Coronary artery (tissue), 2 donors: ENCODE measurements around the gene NSG2.

ENCODE experiments used
- DNase-seq: peaks from one replicate; pipeline ENCODE4 v3.0.0-alpha.2; 2017; ENCODE audit warnings: low spot score
- H3K27ac ChIP-seq, 2 donors: fragments of 200-600 bp; sonication (generic); one replicate each; pipeline ENCODE4 v1.5.1; 2016 to 2019
- H3K4me3 ChIP-seq: fragments of 200-600 bp; sonication (generic); 2 replicates; pipeline ENCODE4 v1.5.1; 2016; ENCODE audit warnings: mild to moderate bottlenecking, moderate library complexity
- CTCF ChIP-seq: fragments of 200-600 bp; sonication (generic); IDR thresholded peaks from one replicate; pipeline ENCODE4 v1.5.1; 2019; ENCODE audit warnings: antibody characterized with exemption

NSG2 gene

DNA sequence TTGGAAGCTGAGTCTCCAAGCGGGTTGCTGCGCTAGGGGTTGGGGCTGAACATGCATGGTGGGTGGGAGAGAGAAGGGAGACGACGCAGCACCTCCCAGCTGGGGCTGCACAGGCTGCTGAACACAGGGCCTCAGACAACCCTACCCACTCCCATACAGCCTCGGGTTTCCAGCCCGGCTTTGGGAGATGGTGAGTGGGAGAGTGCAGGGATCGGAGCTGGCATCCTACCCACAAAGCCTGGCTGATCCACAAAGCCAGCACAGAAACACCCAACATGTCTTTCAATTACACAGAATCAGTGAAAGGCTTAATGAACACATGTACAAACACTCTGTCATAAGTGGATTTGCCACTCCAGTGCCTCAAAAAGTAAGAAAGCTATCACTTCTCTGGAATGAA lies 64.8 kb downstream of the NSG2 start:
- DNase-seq: no peak
- Histone ChIP-seq H3K4me3 (no peak overlapping the region), H3K27ac (no peak overlapping the region)
- TF ChIP-seq CTCF: no peak

DNA sequence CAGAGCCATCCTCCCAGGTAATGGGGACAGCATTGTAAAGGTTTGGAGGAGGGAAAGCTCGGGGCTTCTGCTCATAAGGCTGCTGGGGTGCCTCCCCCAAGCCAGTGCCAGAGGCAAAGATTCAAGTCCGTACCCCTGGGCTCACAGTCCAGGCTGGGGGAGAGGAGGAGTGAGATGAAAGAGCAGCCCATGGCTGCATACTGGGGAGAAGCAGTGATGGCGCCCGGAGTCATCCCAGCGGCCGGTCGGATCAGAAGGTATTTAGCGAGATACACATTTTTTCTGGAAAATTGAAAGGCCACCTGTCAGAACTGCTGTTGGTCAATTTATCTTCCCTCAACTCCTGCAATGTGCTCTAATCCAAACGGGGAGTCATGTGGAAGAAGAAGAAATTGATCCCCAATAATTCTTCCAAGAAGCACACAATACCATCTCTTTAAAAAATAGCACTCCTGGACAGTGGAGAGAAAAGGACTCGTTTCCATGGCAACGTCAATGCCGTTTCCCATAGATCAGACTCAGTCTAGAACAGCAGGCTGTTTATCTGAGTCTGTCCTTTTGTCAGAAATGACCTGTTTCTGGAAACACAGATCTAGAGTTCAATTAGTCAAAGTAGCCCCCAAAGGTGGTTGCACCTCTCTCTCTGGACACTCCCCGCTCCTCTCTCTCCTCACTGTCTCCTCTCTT lies 65.9 kb downstream of the NSG2 start:
- Histone ChIP-seq H3K27ac (no peak overlapping the region), H3K4me3 (no peak overlapping the region)
- DNase-seq: no peak
- no peak for TF ChIP-seq CTCF

- no peak for TF ChIP-seq CTCF
- no peak overlapping the region for H3K4me3 ChIP-seq
Observed at GRCh38 chr5:174115226-174115625, 69.7 kb downstream of the NSG2 start.

DNA sequence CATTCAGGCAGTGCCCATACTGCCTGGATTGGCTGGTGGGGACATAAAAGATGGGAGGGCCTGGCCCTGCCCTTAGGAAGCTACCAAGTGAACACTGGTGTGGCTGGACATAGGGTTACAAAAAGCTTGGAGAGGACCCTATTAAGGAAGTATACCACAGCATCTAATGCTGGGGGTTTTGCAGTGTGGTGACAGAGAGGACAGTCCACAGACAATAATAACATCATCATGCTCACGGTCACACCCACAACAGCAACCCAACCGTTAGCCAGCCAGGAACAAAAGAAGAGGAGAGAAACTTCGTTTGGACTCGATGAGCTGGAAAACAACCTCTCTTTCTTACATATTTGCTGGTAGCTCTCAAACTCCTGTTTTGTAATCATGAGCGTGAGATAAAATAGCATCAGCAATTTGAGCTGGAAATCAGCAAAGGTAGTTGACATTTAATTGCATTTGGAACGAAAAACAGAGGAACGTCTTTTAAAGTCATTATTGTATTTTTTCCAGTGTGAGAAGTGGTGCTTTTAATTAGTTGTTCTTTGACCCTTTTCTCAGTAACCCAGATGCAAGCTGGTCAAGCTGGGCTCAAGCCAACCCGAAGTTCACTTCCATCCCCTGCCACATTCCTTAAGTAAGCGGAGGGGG lies 73.4 kb downstream of the NSG2 start:
- H3K4me3 ChIP-seq: no peak overlapping the region
- no peak overlapping the region for H3K27ac ChIP-seq
- no peak for DNase-seq
- TF ChIP-seq CTCF: no peak

More at GRCh38 chr5:174115226-174115625, 69.7 kb downstream of the NSG2 start:
- H3K27ac ChIP-seq: no peak overlapping the region
- DNase-seq: no peak

DNA sequence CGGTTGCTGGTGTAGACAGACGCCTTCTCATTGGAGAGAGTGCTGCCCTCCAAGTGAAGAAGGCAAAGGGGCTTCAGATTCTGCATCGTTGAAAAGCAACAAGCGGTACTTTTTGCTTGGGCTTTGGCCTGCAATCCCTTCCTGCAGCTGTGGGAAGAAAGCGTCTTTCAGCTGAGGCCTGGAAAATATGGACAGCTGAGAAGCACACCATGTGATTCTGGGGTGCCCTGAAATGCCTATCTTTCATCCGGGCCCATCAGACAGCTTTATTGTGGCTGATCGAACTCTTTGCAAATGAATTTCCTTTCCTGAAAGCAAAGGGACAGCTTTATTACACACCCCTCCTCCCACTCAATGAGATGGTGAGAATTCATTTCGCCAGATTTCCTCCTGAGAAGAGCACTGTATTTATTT lies 74.0 kb downstream of the NSG2 start:
- Histone ChIP-seq H3K4me3 (no peak overlapping the region), H3K27ac (no peak overlapping the region)
- no peak for TF ChIP-seq CTCF
- DNase-seq: no peak

DNA sequence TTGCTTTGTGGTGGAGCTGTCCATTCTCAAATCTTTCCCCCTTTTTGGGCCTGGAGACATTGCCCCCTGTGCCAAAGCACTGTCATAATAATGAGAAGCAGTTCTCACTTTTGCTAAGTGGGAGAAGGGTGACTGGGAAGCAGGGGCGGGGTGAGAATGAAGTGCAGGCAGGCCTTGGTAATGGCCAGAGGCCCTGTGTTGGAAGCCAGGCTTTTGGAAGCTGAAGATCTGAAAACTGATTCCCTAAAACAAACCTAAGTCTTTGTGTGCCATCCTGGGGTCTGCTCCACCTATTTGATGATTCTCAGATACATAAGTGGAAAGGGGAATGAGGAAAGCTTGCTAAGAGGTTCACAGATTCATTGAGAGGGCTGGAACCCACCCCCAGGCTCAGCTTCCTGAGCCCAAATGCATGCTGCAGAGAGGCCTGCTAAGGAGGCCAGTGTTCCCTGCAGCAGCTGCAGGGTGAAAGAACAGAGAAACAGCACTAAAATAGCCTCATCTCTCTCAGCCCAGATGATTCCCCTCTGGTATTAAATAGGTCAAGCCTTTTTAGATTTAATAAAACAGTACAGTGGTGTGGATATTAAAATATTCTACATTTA lies 75.0 kb downstream of the NSG2 start:
- no peak for TF ChIP-seq CTCF
- no peak overlapping the region for H3K27ac ChIP-seq
- DNase-seq: no peak
- H3K4me3 ChIP-seq: no peak overlapping the region

GRCh38 chr5:174134545-174134944 lies 89.0 kb downstream of the NSG2 start:
- no peak for DNase-seq
- Histone ChIP-seq H3K27ac (no peak overlapping the region), H3K4me3 (no peak overlapping the region)
- no peak for TF ChIP-seq CTCF
